K562 (cell line): ENCODE data around the gene RPL18A. TPM values are rescaled to one million over a fixed set of nuclear protein-coding genes. Genes with fewer than 3 reads are reported as not detected.

Experiments
- ATAC-seq: fragments of 200-7000 bp; cut with Tn5 transposase; 3 replicates; pipeline ENCODE4 v1.9.1; 2020; ENCODE audit warnings: moderate library complexity
- Bru-seq: library from RNA; stranded (reverse); fragments of 400-500 nt; gene quantifications from one replicate; lab custom pipeline; 2021; lab: Mats Ljungman, UMichigan
- BruChase-seq, 2 experiments: library from RNA; stranded (reverse); fragments of 400-500 nt; gene quantifications; one replicate each; lab custom pipeline; 2021; lab: Mats Ljungman, UMichigan
- BruUV-seq: library from RNA; stranded (reverse); fragments of 400-500 nt; replicated peaks from 2 replicates; lab custom pipeline; 2021; lab: Mats Ljungman, UMichigan
- CTCF ChIA-PET: fragments of 300-600 bp; formaldehyde crosslinking; extraction: SDS; loops from one replicate; lab custom pipeline; 2021; ENCODE audit warnings: low intra/inter-chr PET ratio; lab: Yijun Ruan, JAX
- POLR2A ChIA-PET: fragments of 300-600, 350-650 bp; sonication (Branson Sonifier 250); formaldehyde crosslinking; extraction: SDS; loops from one replicate; lab custom pipeline; 2021; ENCODE audit warnings: antibody characterized with exemption, inconsistent platforms; lab: Yijun Ruan, JAX
- DNase-seq, 4 experiments: peaks; one replicate each; pipeline versions ENCODE4 v3.0.0 to v3.0.0-alpha.2; 2011 to 2018; ENCODE audit warnings: low spot score in 3 of 4, mixed read lengths in 3 of 4; ENCODE audit errors: extremely low read depth in 1 of 4
- FAIRE-seq: peaks from 2 replicates; lab custom pipeline; 2011; peaks lifted over from hg19 to GRCh38; lab: Jason Lieb, UNC
- H2AFZ ChIP-seq: 2 replicates; pipeline ENCODE4 v1.6.0; 2011; ENCODE audit warnings: low read depth, low read length, control low read depth, inconsistent platforms
- H3K27ac ChIP-seq: fragments of 200-600 bp; 3 replicates; pipeline ENCODE4 v1.8.0; 2011; ENCODE audit warnings: low read depth, mild to moderate bottlenecking, control low read depth, inconsistent platforms, low read length, moderate library complexity, mixed read lengths; ENCODE audit errors: extremely low read depth
- H3K27me3 ChIP-seq, 2 experiments: fragments of 300-600 bp in 1 of 2; 2 replicates in 1 of 2; 3 replicates in 1 of 2; pipeline versions ENCODE4 v1.6.0 to v1.8.0; 2011; ENCODE audit warnings: inconsistent platforms in 2 of 2, low read length in 2 of 2, mild to moderate bottlenecking in 1 of 2, mixed read lengths in 1 of 2, moderate library complexity in 1 of 2; ENCODE audit not compliant: control insufficient read depth in 2 of 2, insufficient read depth in 2 of 2
- H3K36me3 ChIP-seq: fragments of 300-600 bp; 3 replicates; pipeline ENCODE4 v1.8.0; 2011; ENCODE audit warnings: mild to moderate bottlenecking, low read length, inconsistent platforms; ENCODE audit not compliant: control insufficient read depth, insufficient read depth
- H3K4me1 ChIP-seq, 2 experiments: fragments of 200-600 bp in 1 of 2; replicated peaks in 1 of 2; 2 replicates in 1 of 2; 3 replicates in 1 of 2; pipeline versions ENCODE4 v1.5.1 to v1.8.0; 2011; ENCODE audit warnings: inconsistent platforms in 2 of 2, low read length in 2 of 2, mild to moderate bottlenecking in 1 of 2, mixed read lengths in 1 of 2, moderate library complexity in 1 of 2; ENCODE audit not compliant: control insufficient read depth in 2 of 2, insufficient read depth in 2 of 2
- H3K4me2 ChIP-seq: 2 replicates; pipeline ENCODE4 v1.6.1; 2011; ENCODE audit warnings: low read length, control low read depth, inconsistent platforms, mixed read lengths; ENCODE audit not compliant: insufficient read depth
- H3K4me3 ChIP-seq: fragments of 200-600 bp; sonication (generic), shearing (Covaris generic); 2 replicates; pipeline ENCODE4 v1.5.1; 2016; ENCODE audit warnings: control low read depth, inconsistent platforms
- H3K79me2 ChIP-seq: fragments of 200-600 bp; 3 replicates; pipeline ENCODE4 v1.8.0; 2011; ENCODE audit warnings: low read length, inconsistent platforms; ENCODE audit not compliant: control insufficient read depth, insufficient read depth
- H3K9ac ChIP-seq, 2 experiments: 2 replicates each; pipeline versions ENCODE4 v1.6.0 to v1.6.1; 2011; ENCODE audit warnings: low read depth in 2 of 2, low read length in 2 of 2, control low read depth in 1 of 2, inconsistent platforms in 1 of 2, mild to moderate bottlenecking in 1 of 2, mixed read lengths in 1 of 2; ENCODE audit not compliant: insufficient read depth in 1 of 2
- H3K9me1 ChIP-seq: one replicate; pipeline ENCODE4 v1.6.0; 2011; ENCODE audit warnings: inconsistent platforms, mild to moderate bottlenecking, low read length, moderate library complexity; ENCODE audit not compliant: control insufficient read depth, insufficient read depth
- H3K9me3 ChIP-seq: replicated peaks from 2 replicates; pipeline ENCODE4 v1.5.1; 2011; ENCODE audit warnings: low read depth, low read length, inconsistent platforms; ENCODE audit not compliant: control insufficient read depth, insufficient read depth
- H4K20me1 ChIP-seq: replicated peaks from 2 replicates; pipeline ENCODE4 v1.6.1; 2011; ENCODE audit warnings: low read length, inconsistent platforms, mixed read lengths; ENCODE audit not compliant: control insufficient read depth, insufficient read depth
- DNMT1 ChIP-seq: fragments of 450-650 bp; IDR thresholded peaks from 2 replicates; pipeline ENCODE4 v1.6.1; 2016; ENCODE audit warnings: antibody characterized with exemption, mild to moderate bottlenecking
- FOXP1 ChIP-seq: sonication (generic); formaldehyde crosslinking; IDR thresholded peaks from 2 replicates; pipeline ENCODE4 v1.8.0; 2022; ENCODE audit warnings: mild to moderate bottlenecking, missing genetic modification reagents
- GABPA ChIP-seq: fragments of 200-800 bp; sonication (Bioruptor generic); conservative IDR thresholded peaks from 2 replicates; pipeline ENCODE4 v1.6.1; 2016; ENCODE audit warnings: low read depth, missing genetic modification characterization, missing compliant biosample characterization
- OTX1 ChIP-seq: fragments of 450-650 bp; formaldehyde crosslinking; IDR thresholded peaks from 2 replicates; pipeline ENCODE4 v1.4.0; 2022; ENCODE audit warnings: mild to moderate bottlenecking
- SPI1 ChIP-seq: IDR thresholded peaks from 2 replicates; pipeline ENCODE4 v1.6.1; 2011; ENCODE audit warnings: low read depth, low read length, control low read depth, borderline replicate concordance
- TEAD4 ChIP-seq, 2 experiments: sonication (generic) in 1 of 2; formaldehyde crosslinking in 1 of 2; IDR thresholded peaks; 2 replicates each; pipeline versions ENCODE4 v1.6.1 to v1.8.0; 2012 to 2022; ENCODE audit warnings: borderline replicate concordance in 1 of 2, inconsistent platforms in 1 of 2, low read length in 1 of 2, mild to moderate bottlenecking in 1 of 2, missing genetic modification reagents in 1 of 2
- ZNF140 ChIP-seq: fragments of 250-450 bp; sonication (Bioruptor Pico); IDR thresholded peaks from 2 replicates; pipeline ENCODE4 v1.8.0; 2021; ENCODE audit warnings: moderate library complexity, mild to moderate bottlenecking, inconsistent platforms
- WGBS: fragments of 100-300 bp; shearing (Covaris generic); methylation state at CpG from one replicate; pipeline ENCODE4 v1.1.6; 2016; ENCODE audit warnings: low coverage, mixed read lengths; ENCODE audit not compliant: insufficient coverage; ENCODE audit errors: missing lambda C conversion rate; 5-methylcytosine and 5-hydroxymethylcytosine counted together
- in situ Hi-C: fragments of 300-500 bp; cut with MboI; formaldehyde crosslinking; loops from 4 replicates; pipeline ENCODE4 v1.15.0; 2018; ENCODE audit warnings: inconsistent platforms, mixed read lengths
- intact Hi-C: fragments of 100-400 bp; cut with micrococcal nuclease; formaldehyde crosslinking; loops from 2 replicates; pipeline ENCODE4 v1.14.2; 2022
- long read RNA-seq, 3 experiments: library from polyadenylated mRNA in 2 of 3; library from RNA in 1 of 3; unstranded in 2 of 3; stranded (forward) in 1 of 3; transcript quantifications; one replicate each; pipeline ENCODE4 v2.0.0, GENCODE V29; 2019 to 2022
- polyA minus RNA-seq, 3 experiments: library from RNA; depleted of rRNA, polyadenylated mRNA; stranded (reverse); fragments of >200 nt; gene quantifications; 2 replicates each; pipeline ENCODE4 v1.2.3, GENCODE V29; 2011
- polyA plus RNA-seq, 8 experiments: library from polyadenylated mRNA; depleted of rRNA in 4 of 8; stranded (reverse) in 5 of 8; unstranded in 3 of 8; fragments of >200 nt; fragmentation: Nextera tagmentation in 2 of 8; fragmentation: Illumina TruSeq in 1 of 8; extraction: Ambion mirVana in 2 of 8; extraction: Trizol in 1 of 8; gene quantifications; 2 replicates each; pipeline versions ENCODE4 v1.2.1 to v1.2.3, GENCODE V29; 2011 to 2014; ENCODE audit warnings: inconsistent platforms in 1 of 8, missing spikeins in 1 of 8
- total RNA-seq, 7 experiments: library from RNA; depleted of rRNA in 6 of 7; stranded (reverse); fragments of >200 nt in 6 of 7; fragmentation: Illumina TruSeq in 2 of 7; extraction: Trizol in 2 of 7; gene quantifications; 2 replicates each; pipeline versions ENCODE4 v1.2.1 to v1.2.3, GENCODE V29; 2011 to 2021; ENCODE audit warnings: low replicate concordance in 1 of 7
- TF ChIP-seq, protein P1 (sequence below): IDR thresholded peaks from 3 replicates; pipeline ENCODE4 v1.6.1; 2011; ENCODE audit warnings: borderline replicate concordance, mild to moderate bottlenecking; ENCODE audit not compliant: insufficient read length, insufficient read depth
- TF ChIP-seq, protein P2 (sequence below): fragments of 450-650 bp; formaldehyde crosslinking; IDR thresholded peaks from 2 replicates; pipeline ENCODE4 v1.4.0; 2020; ENCODE audit warnings: mild to moderate bottlenecking

The RPL18A gene
- total RNA-seq (2011; cell fraction: chromatin; rRNA removed; ENCODE audit: low replicate concordance), result 168 and 439 TPM in 2 replicates
- 698 and 878 TPM in 2 replicates for total RNA-seq (2011; cell fraction: nucleolus; rRNA removed)
- total RNA-seq (2011; cell fraction: nucleoplasm; rRNA removed), result 586 and 897 TPM in 2 replicates
- 2,735 and 3,133 TPM in 2 replicates for total RNA-seq (2014; rRNA removed)
- 557 and 626 TPM in 2 replicates for total RNA-seq (2014; rRNA removed; fragmentation: Illumina TruSeq; extraction: Trizol)
- 1,801 and 1,895 TPM in 2 replicates for total RNA-seq (2015; rRNA removed; fragmentation: Illumina TruSeq; extraction: Trizol)
- 2,882 and 3,018 TPM in 2 replicates for total RNA-seq (2021)
- 881 and 1,270 TPM in 2 replicates for polyA plus RNA-seq (2011; rRNA removed)
- polyA plus RNA-seq (2011; cell fraction: cytosol; rRNA removed), result 2,242 and 3,536 TPM in 2 replicates
- polyA plus RNA-seq (2011; cell fraction: nucleus; rRNA removed), result 920 and 1,021 TPM in 2 replicates
- 3,311 and 3,882 TPM in 2 replicates for polyA plus RNA-seq (2012)
- 1,947 and 3,139 TPM in 2 replicates for polyA plus RNA-seq (2014; fragmentation: Illumina TruSeq; extraction: Trizol)
- polyA plus RNA-seq (2014; fragmentation: Nextera tagmentation; extraction: Ambion mirVana), result 1,000 to 10,000 TPM; 1,130 to 1,273 TPM
- 2,069 and 2,216 TPM in 2 replicates for polyA plus RNA-seq (2014; rRNA removed)
- 348 and 383 TPM in 2 replicates for polyA minus RNA-seq (2011; rRNA and poly(A)+ RNA removed)
- polyA minus RNA-seq (2011; cell fraction: cytosol; rRNA and poly(A)+ RNA removed), result 1,225 and 1,878 TPM in 2 replicates
- 303 and 429 TPM in 2 replicates for polyA minus RNA-seq (2011; cell fraction: nucleus; rRNA and poly(A)+ RNA removed)
- Bru-seq, nascent RNA, result percentile 99 among the genes with signal in this experiment
- percentile 99 among the genes with signal in this experiment for BruChase-seq, experiment 1, labeled RNA remaining after a 2-hour chase
- percentile 99 among the genes with signal in this experiment for BruChase-seq, experiment 2, labeled RNA remaining after a 6-hour chase
- long read RNA-seq, experiment 1, transcript RPL18A-203 (4 exons, 1,084 nt), result minor isoform, 151 of 2,010 reads
- long read RNA-seq, experiment 1, transcript RPL18A-201 (5 exons, 665 nt), result major isoform, 1,662 of 2,010 reads
- long read RNA-seq, experiment 1, partial matches to known transcripts, result 180 of 2,010 reads
- long read RNA-seq, experiment 1, other reads (novel, unspliced or antisense), result 14 of 2,010 reads
- long read RNA-seq, experiment 2, transcript RPL18A-201 (5 exons, 665 nt), result major isoform, 1,545 of 1,670 reads
- long read RNA-seq, experiment 2, transcript RPL18A-203 (4 exons, 1,084 nt), result minor isoform, 35 of 1,670 reads
- long read RNA-seq, experiment 2, partial matches to known transcripts, result 30 of 1,670 reads
- long read RNA-seq, experiment 2, other reads (novel, unspliced or antisense), result 58 of 1,670 reads
- long read RNA-seq, experiment 3, transcript RPL18A-203 (4 exons, 1,084 nt), result minor isoform, 12 of 3,768 reads
- long read RNA-seq, experiment 3, transcript RPL18A-201 (5 exons, 665 nt), result major isoform, 3,733 of 3,768 reads
- long read RNA-seq, experiment 3, partial matches to known transcripts, result 9 of 3,768 reads
- long read RNA-seq, experiment 3, other reads (novel, unspliced or antisense), result 14 of 3,768 reads

DNA sequence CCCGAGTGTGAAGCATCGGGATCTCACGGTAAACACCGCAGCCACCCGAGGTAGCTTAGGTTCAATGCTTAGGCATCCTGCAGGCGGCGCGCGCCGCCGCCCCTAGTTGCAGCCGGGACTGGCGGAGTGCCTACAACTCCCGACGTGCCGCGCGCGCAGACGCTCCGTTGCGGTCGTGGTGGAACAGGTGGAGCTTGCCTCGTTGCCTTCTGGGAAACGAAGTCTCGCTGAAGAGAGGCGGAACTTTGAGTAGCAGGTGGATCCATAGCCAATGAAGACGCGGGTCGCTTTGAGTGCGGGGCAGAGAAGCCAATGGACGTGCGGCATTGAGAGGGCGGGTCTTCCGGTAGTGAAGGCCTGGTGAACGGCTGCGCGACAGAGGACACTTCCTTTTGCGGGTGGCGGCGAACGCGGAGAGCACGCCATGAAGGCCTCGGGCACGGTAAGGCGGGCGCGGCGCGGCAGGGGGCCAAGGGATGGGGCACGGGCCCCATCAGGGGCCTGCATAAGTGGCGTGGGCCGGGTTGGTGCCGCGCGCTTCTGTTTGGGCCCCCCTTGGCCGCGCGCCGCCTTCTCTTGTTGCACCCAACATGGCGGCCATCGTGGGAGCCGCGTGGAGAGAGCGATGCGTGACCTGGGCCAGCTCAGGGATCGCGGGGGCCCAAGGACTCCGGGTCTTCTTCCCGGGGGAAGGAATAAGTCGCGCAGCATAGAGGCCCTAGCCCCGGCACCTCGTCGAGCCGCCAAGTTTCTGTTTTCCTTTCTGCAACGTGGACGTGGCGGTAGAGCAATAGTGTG, at the start of gene RPL18A:
Gene RPL18A, plus strand, starts transcription at position 378 of the 798 bp plus-strand sequence. Its CDS starts 47 bp downstream, at position 425.
- Histone ChIP-seq H4K20me1 (peaks cover 44% of the 10 kb centered on the region), H3K9me1 (peaks cover 3% of the 10 kb centered on the region), H3K27ac (peak within 1 kb of the TSS; percentile 91), H3K9ac (peak within 1 kb of the TSS; percentile 99), H3K9me3 (no peaks in the 10 kb centered on the region), H3K79me2 (peaks cover 43% of the 10 kb centered on the region), H3K4me2 (peak within 1 kb of the TSS; percentile 100), H2AFZ (peak within 1 kb of the TSS; percentile 85), H3K36me3 (peaks cover 48% of the 10 kb centered on the region), H3K27me3 (no peaks in the 10 kb centered on the region), H3K4me1 (peaks cover 7 to 34% of the 10 kb centered on the region in 2 experiments; a peak in 4 of 5 replicates), H3K4me3 (peak within 1 kb of the TSS; percentile 82)
- peak; percentile 93 to 100 (median 94) for DNase-seq
- BruUV-seq, result no TSS peak
- CTCF ChIA-PET, result interaction anchor here (0.6 to 2.0 kb wide), 5 partner anchors 72 to 515 kb away, joined by 3 to 13 read pairs (median 7); partner anchors contain the start of gene CCDC124
- ATAC-seq, result peak; percentile 94
- WGBS, result under 1% methylated on average over 80 of the region's 80 CpGs
- intact Hi-C loops, result loop anchor here (1.0 to 10.0 kb wide), 4 partner anchors 67 to 392 kb away; no protein-coding TSS in a partner anchor
- peak; percentile 99 for FAIRE-seq
- in situ Hi-C loops, result loop anchor here (5.0 to 10.0 kb wide), 3 partner anchors 155 to 412 kb away; partner anchors contain the start of gene TMEM221
- POLR2A ChIA-PET, result interaction anchor here (0.5 to 4.0 kb wide), 36 partner anchors 10 to 617 kb away, joined by 3 to 51 read pairs (median 3); partner anchors contain the start of genes CCDC124, JAK3 and SLC5A5
- TF ChIP-seq SPI1 (peak; percentile 71; the same call in 1 of the 2 replicates), TEAD4 (IDR thresholded peaks at IDR 0.05; ENCODE audit: low read length) (peak; percentile 34; the same call in 1 of the 2 replicates), TEAD4 (CRISPR knock-in tag; IDR thresholded peaks at IDR 0.05; ENCODE audit: borderline replicate concordance) (no peak), FOXP1 (peak; percentile 52; the same call in 1 of the 2 replicates), OTX1 (CRISPR knock-in tag) (peak; percentile 64; the same call in 1 of the 2 replicates), ZNF140 (CRISPR knock-in tag) (no peak), GABPA (tag) (peak; percentile 98), DNMT1 (no peak)
- TF ChIP-seq, protein P1, sequence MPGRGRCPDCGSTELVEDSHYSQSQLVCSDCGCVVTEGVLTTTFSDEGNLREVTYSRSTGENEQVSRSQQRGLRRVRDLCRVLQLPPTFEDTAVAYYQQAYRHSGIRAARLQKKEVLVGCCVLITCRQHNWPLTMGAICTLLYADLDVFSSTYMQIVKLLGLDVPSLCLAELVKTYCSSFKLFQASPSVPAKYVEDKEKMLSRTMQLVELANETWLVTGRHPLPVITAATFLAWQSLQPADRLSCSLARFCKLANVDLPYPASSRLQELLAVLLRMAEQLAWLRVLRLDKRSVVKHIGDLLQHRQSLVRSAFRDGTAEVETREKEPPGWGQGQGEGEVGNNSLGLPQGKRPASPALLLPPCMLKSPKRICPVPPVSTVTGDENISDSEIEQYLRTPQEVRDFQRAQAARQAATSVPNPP, result no peak
- TF ChIP-seq, protein P2, sequence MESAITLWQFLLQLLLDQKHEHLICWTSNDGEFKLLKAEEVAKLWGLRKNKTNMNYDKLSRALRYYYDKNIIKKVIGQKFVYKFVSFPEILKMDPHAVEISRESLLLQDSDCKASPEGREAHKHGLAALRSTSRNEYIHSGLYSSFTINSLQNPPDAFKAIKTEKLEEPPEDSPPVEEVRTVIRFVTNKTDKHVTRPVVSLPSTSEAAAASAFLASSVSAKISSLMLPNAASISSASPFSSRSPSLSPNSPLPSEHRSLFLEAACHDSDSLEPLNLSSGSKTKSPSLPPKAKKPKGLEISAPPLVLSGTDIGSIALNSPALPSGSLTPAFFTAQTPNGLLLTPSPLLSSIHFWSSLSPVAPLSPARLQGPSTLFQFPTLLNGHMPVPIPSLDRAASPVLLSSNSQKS (CRISPR knock-in tag), result no peak
